Upper lobe of right lung (tissue), 1 donor: ENCODE measurements around the gene STAG1. TPM values are rescaled to one million over a fixed set of nuclear protein-coding genes. Genes with fewer than 3 reads are reported as not detected.

Source experiments
- ATAC-seq: fragments of 200-7000 bp; cut with Tn5 transposase; one replicate; pipeline ENCODE4 v1.9.1; 2020; ENCODE audit warnings: mild to moderate bottlenecking, moderate library complexity
- DNase-seq: peaks from one replicate; pipeline ENCODE4 v3.0.0-alpha.2; 2020
- H3K27ac ChIP-seq: fragments of 200-600 bp; one replicate; pipeline ENCODE4 v1.8.0; 2022
- H3K27me3 ChIP-seq: fragments of 200-600 bp; one replicate; pipeline ENCODE4 v1.8.0; 2022; ENCODE audit warnings: mild to moderate bottlenecking
- H3K36me3 ChIP-seq: fragments of 200-600 bp; one replicate; pipeline ENCODE4 v1.8.0; 2022
- H3K4me1 ChIP-seq: fragments of 200-600 bp; one replicate; pipeline ENCODE4 v1.8.0; 2022
- H3K4me3 ChIP-seq: fragments of 200-600 bp; one replicate; pipeline ENCODE4 v1.8.0; 2022; ENCODE audit warnings: mild to moderate bottlenecking
- H3K9me3 ChIP-seq: fragments of 200-600 bp; one replicate; pipeline ENCODE4 v1.8.0; 2022
- CTCF ChIP-seq: fragments of 200-600 bp; IDR thresholded peaks from one replicate; pipeline ENCODE4 v1.8.0; 2022; ENCODE audit warnings: antibody characterized with exemption
- intact Hi-C: fragments of 100-400 bp; cut with DNase I; formaldehyde crosslinking; loops from one replicate; pipeline ENCODE4 v1.11.0; 2022
- total RNA-seq: library from RNA; stranded (reverse); fragmentation: NEBNext Ultra II Directional; extraction: Animal tissue kit (Norgen Biotek cat#: 25700); gene quantifications from one replicate; pipeline ENCODE4 v1.2.1, GENCODE V29; 2021
- donor health status: DM: no; HTN: yes; CAD: no; lungs with severe emphysema.

Gene STAG1
- total RNA-seq, 1 donor from 2014 or later = 40.8 TPM

DNA sequence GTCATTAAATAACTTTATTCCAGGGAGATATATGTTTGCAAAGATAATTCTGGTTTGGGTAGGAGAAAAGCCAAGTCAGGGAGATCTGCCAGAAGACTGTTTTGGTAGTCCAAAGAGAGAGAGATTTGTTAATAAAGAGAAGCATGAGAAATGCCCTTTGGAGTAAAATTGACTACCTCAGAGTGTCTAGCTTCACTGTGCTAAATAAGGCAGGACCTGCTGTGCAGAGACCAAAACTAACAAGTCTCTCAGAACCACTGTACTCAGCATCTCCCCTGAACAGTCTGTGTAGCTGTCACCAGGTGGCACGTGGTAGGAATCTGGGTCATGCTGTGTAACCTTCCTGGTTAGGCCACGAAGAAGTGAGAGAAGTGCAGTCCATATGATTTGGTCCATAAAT, 35.2 kb upstream of the STAG1 start:
- peaks cover 10% of the 10 kb centered on the region for H3K4me1 ChIP-seq
- H3K27ac ChIP-seq = peak overlapping the region; percentile 37
- TF ChIP-seq CTCF = no peak
- ATAC-seq (peak; percentile 67), DNase-seq (no peak)
- no peaks in the 10 kb centered on the region for H3K9me3 ChIP-seq
- H3K4me3 ChIP-seq = no peak overlapping the region
- intact Hi-C loops = no loop called here
- no peaks in the 10 kb centered on the region for H3K36me3 ChIP-seq
- H3K27me3 ChIP-seq = no peaks in the 10 kb centered on the region

GRCh38 chr3:136783708-136784191, 31.6 kb upstream of the STAG1 start:
- Histone ChIP-seq H3K27ac (no peak overlapping the region), H3K9me3 (no peaks in the 10 kb centered on the region), H3K36me3 (no peaks in the 10 kb centered on the region), H3K4me3 (no peak overlapping the region), H3K4me1 (peaks cover 10% of the 10 kb centered on the region), H3K27me3 (no peaks in the 10 kb centered on the region)
- ATAC-seq = peak; percentile 10
- TF ChIP-seq CTCF = no peak
- intact Hi-C loops = no loop called here
- no peak for DNase-seq

- H3K36me3 ChIP-seq = no peaks in the 10 kb centered on the region
- H3K9me3 ChIP-seq = no peaks in the 10 kb centered on the region
- ATAC-seq (no peak), DNase-seq (no peak)
- no peak overlapping the region for H3K27ac ChIP-seq
- TF ChIP-seq CTCF = no peak
- intact Hi-C loops = no loop called here
- H3K27me3 ChIP-seq = no peaks in the 10 kb centered on the region
- H3K4me3 ChIP-seq = no peak overlapping the region
- H3K4me1 ChIP-seq = no peaks in the 10 kb centered on the region
These were observed 28.6 kb upstream of the STAG1 start for GRCh38 chr3:136780741-136781140.

DNA sequence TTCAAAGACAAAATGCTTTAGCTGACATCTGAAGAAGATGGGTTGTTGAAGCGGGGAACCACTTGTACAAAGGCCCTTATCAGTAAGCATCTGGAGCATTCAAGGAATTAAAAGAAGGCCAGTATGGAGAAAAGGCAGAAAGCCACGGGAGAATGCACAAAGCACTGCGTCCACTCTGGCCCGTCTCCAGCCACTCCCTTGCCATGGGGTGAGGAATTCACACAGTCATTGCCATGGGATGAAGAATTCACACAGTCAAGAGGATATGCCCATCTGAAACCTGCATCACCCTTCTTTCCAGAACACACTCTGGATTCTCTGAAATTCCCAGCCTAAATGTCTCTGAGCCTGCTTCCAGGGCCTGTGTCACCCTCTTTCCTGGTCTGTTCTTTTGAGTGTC, 26.7 kb upstream of the STAG1 start:
- peak; percentile 68 for DNase-seq

DNA sequence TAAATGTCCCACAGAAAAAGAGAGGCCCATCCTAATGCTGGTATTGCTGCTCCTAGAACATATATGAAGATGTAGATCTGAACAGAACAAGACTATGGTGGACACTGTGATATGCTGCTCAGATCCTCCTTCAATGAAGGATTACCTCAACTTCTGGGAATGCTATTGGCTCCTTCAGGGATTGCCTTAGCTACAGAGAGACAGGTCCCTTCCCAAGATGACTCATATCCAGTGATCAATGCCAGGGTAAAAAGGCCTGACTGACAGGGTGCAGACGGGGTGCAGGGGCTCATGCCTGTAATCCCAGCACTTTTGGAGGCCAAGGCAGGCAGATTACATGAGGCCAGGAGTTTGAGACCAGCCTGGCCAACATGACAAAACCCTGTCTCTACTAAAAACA, 20.5 kb upstream of the STAG1 start:
- no peak overlapping the region for H3K4me3 ChIP-seq
- no peak for TF ChIP-seq CTCF
- ATAC-seq (no peak), DNase-seq (no peak)
- H3K27ac ChIP-seq = no peak overlapping the region
- H3K36me3 ChIP-seq = no peaks in the 10 kb centered on the region
- H3K9me3 ChIP-seq = no peaks in the 10 kb centered on the region
- intact Hi-C loops = no loop called here
- H3K27me3 ChIP-seq = no peaks in the 10 kb centered on the region
- H3K4me1 ChIP-seq = no peaks in the 10 kb centered on the region

More for the DNA sequence above, 26.7 kb upstream of the STAG1 start:
- Histone ChIP-seq H3K36me3 (no peaks in the 10 kb centered on the region), H3K9me3 (no peaks in the 10 kb centered on the region), H3K27me3 (no peaks in the 10 kb centered on the region), H3K27ac (no peak overlapping the region), H3K4me3 (no peak overlapping the region), H3K4me1 (no peaks in the 10 kb centered on the region)
- no peak for TF ChIP-seq CTCF
- ATAC-seq = peak; percentile 81
- intact Hi-C loops = no loop called here
